Measurements from ENCODE around the gene SPRED1.

- TF ChIP-seq CTCF (IDR thresholded peaks at IDR 0.05; ENCODE audit: poor library complexity) (no peak), EZH2phosphoT487 (IDR thresholded peaks at IDR 0.05; ENCODE audit: low read depth, severe bottlenecking, unreplicated experiment) (no peak), EZH2 (IDR thresholded peaks at IDR 0.05; ENCODE audit: borderline replicate concordance) (no peak)
These were observed 21.2 kb upstream of the SPRED1 start for GRCh38 chr15:38231436-38231835.

All from hepatocyte (in vitro differentiated cells).